Skeletal muscle tissue (tissue), 4 donors: ENCODE results near the gene TRIM44. TPM values are rescaled to one million over a fixed set of nuclear protein-coding genes. Genes with fewer than 3 reads are reported as not detected.

Source experiments
- H3K27ac ChIP-seq: one replicate; pipeline ENCODE4 v1.7.0; 2013; ENCODE audit warnings: mild to moderate bottlenecking, low read depth, low read length, inconsistent platforms
- H3K27me3 ChIP-seq, 3 donors: one replicate each; pipeline ENCODE4 v1.7.0; 2013; ENCODE audit warnings: low read length in 3 of 3; ENCODE audit not compliant: control insufficient read depth in 3 of 3, insufficient read depth in 3 of 3
- H3K36me3 ChIP-seq, 3 donors: one replicate each; pipeline ENCODE4 v1.7.0; 2013; ENCODE audit warnings: low read length in 3 of 3; ENCODE audit not compliant: control insufficient read depth in 3 of 3, insufficient read depth in 3 of 3
- H3K4me1 ChIP-seq, 3 donors: one replicate each; pipeline ENCODE4 v1.7.0; 2013; ENCODE audit warnings: low read length in 3 of 3, mild to moderate bottlenecking in 3 of 3; ENCODE audit not compliant: control insufficient read depth in 3 of 3, insufficient read depth in 3 of 3
- H3K4me3 ChIP-seq, 3 donors: one replicate each; pipeline ENCODE4 v1.7.0; 2013; ENCODE audit warnings: low read length in 3 of 3
- H3K9ac ChIP-seq, 3 donors: one replicate each; pipeline ENCODE4 v1.7.0; 2013; ENCODE audit warnings: low read length in 3 of 3, mild to moderate bottlenecking in 3 of 3, moderate library complexity in 2 of 3, low read depth in 1 of 3
- H3K9me3 ChIP-seq, 3 donors: one replicate each; pipeline ENCODE4 v1.7.0; 2013; ENCODE audit warnings: low read length in 3 of 3; ENCODE audit not compliant: control insufficient read depth in 3 of 3
- total RNA-seq: library from RNA; depleted of rRNA; stranded (reverse); fragments of >200 nt; gene quantifications from one replicate; pipeline ENCODE4 v1.2.3, GENCODE V29; 2014
- donor health status: Osteomylitis.

The TRIM44 gene
- total RNA-seq, 1 donor from 2014 or later = 11.5 TPM

GRCh38 chr11:35839368-35840161, 177.0 kb downstream of the TRIM44 start:
- Histone ChIP-seq H3K4me3 (no peak overlapping the region), H3K9me3 (no peaks in the 10 kb centered on the region), H3K9ac (no peak overlapping the region), H3K4me1 (no peaks in the 10 kb centered on the region), H3K27me3 (peaks cover 0 to 3% (median 0%) of the 10 kb centered on the region in 3 donors), H3K36me3 (no peaks in the 10 kb centered on the region), H3K27ac (no peak overlapping the region)

- Histone ChIP-seq H3K9me3 (no peaks in the 10 kb centered on the region), H3K27me3 (peaks cover 0 to 3% (median 3%) of the 10 kb centered on the region in 3 donors), H3K27ac (no peak overlapping the region), H3K9ac (no peak overlapping the region), H3K36me3 (no peaks in the 10 kb centered on the region), H3K4me3 (no peak overlapping the region), H3K4me1 (no peaks in the 10 kb centered on the region)
Observed at GRCh38 chr11:35841733-35842132, 179.2 kb downstream of the TRIM44 start.

GRCh38 chr11:35842958-35843357, 180.4 kb downstream of the TRIM44 start:
- H3K9ac ChIP-seq = no peak overlapping the region
- H3K4me1 ChIP-seq = no peaks in the 10 kb centered on the region
- H3K4me3 ChIP-seq = no peak overlapping the region
- H3K27me3 ChIP-seq = peaks cover 0 to 3% (median 0%) of the 10 kb centered on the region in 3 donors
- H3K36me3 ChIP-seq = no peaks in the 10 kb centered on the region
- no peaks in the 10 kb centered on the region for H3K9me3 ChIP-seq
- no peak overlapping the region for H3K27ac ChIP-seq

GRCh38 chr11:35844579-35844978, 182.0 kb downstream of the TRIM44 start:
- Histone ChIP-seq H3K4me1 (no peaks in the 10 kb centered on the region), H3K27me3 (peaks cover 0 to 3% (median 0%) of the 10 kb centered on the region in 3 donors), H3K36me3 (no peaks in the 10 kb centered on the region), H3K27ac (no peak overlapping the region), H3K4me3 (no peak overlapping the region), H3K9ac (no peak overlapping the region), H3K9me3 (no peaks in the 10 kb centered on the region)

- no peak overlapping the region for H3K9ac ChIP-seq
- no peaks in the 10 kb centered on the region for H3K4me1 ChIP-seq
- H3K27me3 ChIP-seq = peaks cover 0 to 3% (median 0%) of the 10 kb centered on the region in 3 donors
- H3K9me3 ChIP-seq = no peaks in the 10 kb centered on the region
- H3K27ac ChIP-seq = no peak overlapping the region
- no peak overlapping the region for H3K4me3 ChIP-seq
- no peaks in the 10 kb centered on the region for H3K36me3 ChIP-seq
Observed at GRCh38 chr11:35845860-35846259, 183.3 kb downstream of the TRIM44 start.

GRCh38 chr11:35846874-35847273, 184.3 kb downstream of the TRIM44 start:
- Histone ChIP-seq H3K4me1 (no peaks in the 10 kb centered on the region), H3K4me3 (no peak overlapping the region), H3K9me3 (no peaks in the 10 kb centered on the region), H3K36me3 (no peaks in the 10 kb centered on the region), H3K9ac (no peak overlapping the region), H3K27me3 (peaks cover 0 to 3% (median 0%) of the 10 kb centered on the region in 3 donors), H3K27ac (no peak overlapping the region)

GRCh38 chr11:35847473-35847872, 184.9 kb downstream of the TRIM44 start:
- H3K9me3 ChIP-seq = no peaks in the 10 kb centered on the region
- H3K4me1 ChIP-seq = no peaks in the 10 kb centered on the region
- H3K4me3 ChIP-seq = no peak overlapping the region
- no peak overlapping the region for H3K9ac ChIP-seq
- no peaks in the 10 kb centered on the region for H3K36me3 ChIP-seq
- H3K27me3 ChIP-seq = peaks cover 0 to 3% (median 0%) of the 10 kb centered on the region in 3 donors
- no peak overlapping the region for H3K27ac ChIP-seq

GRCh38 chr11:35848616-35849015, 186.0 kb downstream of the TRIM44 start:
- Histone ChIP-seq H3K36me3 (no peaks in the 10 kb centered on the region), H3K9ac (no peak overlapping the region), H3K4me1 (no peaks in the 10 kb centered on the region), H3K9me3 (no peaks in the 10 kb centered on the region), H3K27ac (no peak overlapping the region), H3K27me3 (peaks cover 0 to 3% (median 0%) of the 10 kb centered on the region in 3 donors), H3K4me3 (no peak overlapping the region)

GRCh38 chr11:35850191-35850590, 187.6 kb downstream of the TRIM44 start:
- H3K9ac ChIP-seq = no peak overlapping the region
- H3K9me3 ChIP-seq = no peaks in the 10 kb centered on the region
- peaks cover 0 to 3% (median 0%) of the 10 kb centered on the region in 3 donors for H3K27me3 ChIP-seq
- H3K4me1 ChIP-seq = no peaks in the 10 kb centered on the region
- H3K4me3 ChIP-seq = no peak overlapping the region
- no peaks in the 10 kb centered on the region for H3K36me3 ChIP-seq
- no peak overlapping the region for H3K27ac ChIP-seq

GRCh38 chr11:35851342-35851741, 188.8 kb downstream of the TRIM44 start:
- no peak overlapping the region for H3K9ac ChIP-seq
- no peak overlapping the region for H3K4me3 ChIP-seq

More at GRCh38 chr11:35851342-35851741, 188.8 kb downstream of the TRIM44 start:
- Histone ChIP-seq H3K27ac (no peak overlapping the region), H3K4me1 (no peaks in the 10 kb centered on the region), H3K36me3 (no peaks in the 10 kb centered on the region), H3K27me3 (no peaks in the 10 kb centered on the region), H3K9me3 (no peaks in the 10 kb centered on the region)
